CD4-positive, alpha-beta T cell (primary cell): ENCODE results near the gene COG5. TPM values are rescaled to one million over a fixed set of nuclear protein-coding genes. Genes with fewer than 3 reads are reported as not detected.

Source experiments
- ATAC-seq: fragments of 200-7000 bp; cut with Tn5 transposase; one replicate; pipeline ENCODE4 v1.10.0; 2022; ENCODE audit warnings: mild to moderate bottlenecking; ENCODE audit not compliant: poor library complexity
- CTCF ChIA-PET: fragments of 350-600 bp; sonication (Branson Sonifier 250); formaldehyde crosslinking; loops from one replicate; lab custom pipeline; 2021; ENCODE audit warnings: antibody characterized with exemption, inconsistent platforms; lab: Charles Lee
- POLR2A ChIA-PET: fragments of 350-600 bp; sonication (Branson Sonifier 250); formaldehyde crosslinking; loops from one replicate; lab custom pipeline; 2021; ENCODE audit warnings: antibody characterized with exemption, inconsistent platforms; lab: Charles Lee
- DNase-seq, 14 experiments: peaks; one replicate each; pipeline ENCODE4 v3.0.0-alpha.2; 2013 to 2020; ENCODE audit warnings: mixed read lengths in 2 of 14
- H3K27ac ChIP-seq, 2 donors: one replicate each; pipeline versions ENCODE4 v1.5.1 to v1.7.0; 2013; ENCODE audit warnings: low read length in 2 of 2, low read depth in 1 of 2, mild to moderate bottlenecking in 1 of 2
- H3K27me3 ChIP-seq, 2 experiments: 1 replicate in 1 of 2; 2 replicates in 1 of 2; pipeline versions ENCODE4 v1.6.1 to v1.7.0; 2013; ENCODE audit warnings: low read length in 2 of 2, control low read depth in 1 of 2, mild to moderate bottlenecking in 1 of 2, moderate library complexity in 1 of 2; ENCODE audit not compliant: insufficient read depth in 2 of 2, control insufficient read depth in 1 of 2
- H3K36me3 ChIP-seq: one replicate; pipeline ENCODE4 v1.6.1; 2013; ENCODE audit warnings: low read length, control low read depth; ENCODE audit not compliant: insufficient read depth
- H3K4me1 ChIP-seq: one replicate; pipeline ENCODE4 v1.6.1; 2013; ENCODE audit warnings: low read length, control low read depth; ENCODE audit not compliant: insufficient read depth
- H3K4me3 ChIP-seq: one replicate; pipeline ENCODE4 v1.5.1; 2013; ENCODE audit warnings: mild to moderate bottlenecking, low read length, moderate library complexity
- H3K9me3 ChIP-seq, 2 experiments: 1 replicate in 1 of 2; 2 replicates in 1 of 2; pipeline versions ENCODE4 v1.6.1 to v1.7.0; 2013; ENCODE audit warnings: low read length in 2 of 2, mild to moderate bottlenecking in 2 of 2, control low read depth in 1 of 2, moderate library complexity in 1 of 2; ENCODE audit not compliant: control insufficient read depth in 1 of 2, insufficient read depth in 1 of 2
- H3K27ac Mint-ChIP-seq: one replicate; pipeline ENCODE4 v1.8.0; 2020; ENCODE audit warnings: mixed read lengths
- H3K27me3 Mint-ChIP-seq: one replicate; pipeline ENCODE4 v1.8.0; 2021; ENCODE audit warnings: mixed read lengths
- H3K36me3 Mint-ChIP-seq: one replicate; pipeline ENCODE4 v1.8.0; 2021; ENCODE audit warnings: low read depth, mixed read lengths
- H3K4me1 Mint-ChIP-seq: one replicate; pipeline ENCODE4 v1.8.0; 2021; ENCODE audit warnings: low read depth, mixed read lengths
- H3K4me3 Mint-ChIP-seq: one replicate; pipeline ENCODE4 v1.8.0; 2020; ENCODE audit warnings: mild to moderate bottlenecking, mixed read lengths
- H3K9me3 Mint-ChIP-seq: one replicate; pipeline ENCODE4 v1.8.0; 2020; ENCODE audit warnings: mixed read lengths
- CTCF ChIP-seq: fragments of 200-600 bp; IDR thresholded peaks from one replicate; pipeline ENCODE4 v1.8.0; 2022; ENCODE audit warnings: antibody characterized with exemption, mild to moderate bottlenecking
- intact Hi-C, 2 experiments: fragments of 100-400 bp; cut with DNase I in 1 of 2; cut with micrococcal nuclease in 1 of 2; formaldehyde crosslinking; loops; one replicate each; pipeline versions ENCODE4 v1.15.1 to v1.9.0; 2023 to 2025; cut with DNase I, micrococcal nuclease
- total RNA-seq, 174 experiments: library from RNA in 2 of 174; stranded (reverse) in 2 of 174; gene quantifications; one replicate each; pipeline ENCODE4 v1.2.3 and lab custom pipeline; 2021 to 2026

The COG5 gene
- total RNA-seq, 2 experiments from 2014 or later = 43.4 to 44.5 TPM

DNA sequence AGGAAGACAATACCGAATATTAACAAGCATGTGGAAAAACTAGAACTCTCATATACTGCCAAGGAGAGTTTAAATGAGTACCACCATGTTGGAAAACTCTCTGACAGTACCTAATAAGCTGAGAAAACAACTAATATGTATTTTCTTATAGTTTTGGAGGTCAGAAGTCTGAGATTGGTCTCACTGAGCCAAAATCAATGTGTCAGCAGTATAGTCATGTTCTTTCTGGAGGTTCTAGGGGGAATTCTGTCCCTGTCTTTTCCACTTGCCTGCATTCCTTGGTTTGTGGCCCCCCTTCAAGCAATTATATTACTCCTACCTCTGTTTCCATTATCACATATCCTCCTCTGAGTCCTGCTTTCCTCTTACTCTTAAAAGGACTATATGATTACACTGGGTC, 250.4 kb downstream of the COG5 start:
- no peaks in the 10 kb centered on the region for H3K9me3 ChIP-seq
- ATAC-seq (no peak), DNase-seq (no peak)
- CTCF ChIA-PET = no interaction called here
- no peak overlapping the region for H3K4me3 Mint-ChIP-seq
- intact Hi-C loops = no loop called here
- peaks cover 14% of the 10 kb centered on the region for H3K36me3 ChIP-seq
- H3K27me3 Mint-ChIP-seq = no peaks in the 10 kb centered on the region
- no peak overlapping the region for H3K4me3 ChIP-seq
- H3K4me1 ChIP-seq = no peaks in the 10 kb centered on the region
- H3K27me3 ChIP-seq = no peaks in the 10 kb centered on the region
- POLR2A ChIA-PET = no interaction called here
- no peak for TF ChIP-seq CTCF
- peaks cover 45% of the 10 kb centered on the region for H3K36me3 Mint-ChIP-seq
- H3K27ac ChIP-seq = no peak overlapping the region
- H3K27ac Mint-ChIP-seq = no peak overlapping the region
- no peaks in the 10 kb centered on the region for H3K9me3 Mint-ChIP-seq
- H3K4me1 Mint-ChIP-seq = no peaks in the 10 kb centered on the region

DNA sequence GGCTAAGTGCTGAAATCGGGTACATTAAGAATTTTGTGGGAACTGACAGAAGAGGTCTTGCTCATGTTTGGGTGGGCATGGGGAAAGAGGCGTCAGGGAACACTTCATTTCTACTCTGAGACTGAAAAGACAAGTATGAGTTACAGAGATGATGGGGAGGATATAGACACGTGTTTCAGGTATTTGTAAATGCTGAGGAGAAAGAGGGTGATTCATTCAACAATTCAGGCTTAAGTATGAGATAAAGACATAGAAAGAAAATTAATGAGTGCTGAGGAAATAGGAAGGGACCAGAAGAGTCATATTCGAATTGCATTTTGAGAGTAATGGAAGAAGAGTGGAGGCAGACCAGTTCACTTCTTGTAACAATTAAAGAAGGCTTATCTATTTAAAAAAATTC, 251.3 kb downstream of the COG5 start:
- Mint-ChIP-seq H3K27ac (no peak overlapping the region), H3K9me3 (no peaks in the 10 kb centered on the region), H3K36me3 (peaks cover 36% of the 10 kb centered on the region), H3K27me3 (no peaks in the 10 kb centered on the region), H3K4me1 (no peaks in the 10 kb centered on the region), H3K4me3 (no peak overlapping the region)
- DNase-seq (no peak), ATAC-seq (no peak)
- TF ChIP-seq CTCF = no peak
- Histone ChIP-seq H3K4me1 (no peaks in the 10 kb centered on the region), H3K4me3 (no peak overlapping the region), H3K9me3 (no peaks in the 10 kb centered on the region), H3K27ac (no peak overlapping the region), H3K36me3 (peaks cover 14% of the 10 kb centered on the region), H3K27me3 (no peaks in the 10 kb centered on the region)
- intact Hi-C loops = no loop called here
- ChIA-PET POLR2A (no interaction called here), CTCF (interaction anchor here (0.6 kb wide), 1 partner anchor 15 kb away, joined by 4 read pairs; no protein-coding TSS in a partner anchor)

DNA sequence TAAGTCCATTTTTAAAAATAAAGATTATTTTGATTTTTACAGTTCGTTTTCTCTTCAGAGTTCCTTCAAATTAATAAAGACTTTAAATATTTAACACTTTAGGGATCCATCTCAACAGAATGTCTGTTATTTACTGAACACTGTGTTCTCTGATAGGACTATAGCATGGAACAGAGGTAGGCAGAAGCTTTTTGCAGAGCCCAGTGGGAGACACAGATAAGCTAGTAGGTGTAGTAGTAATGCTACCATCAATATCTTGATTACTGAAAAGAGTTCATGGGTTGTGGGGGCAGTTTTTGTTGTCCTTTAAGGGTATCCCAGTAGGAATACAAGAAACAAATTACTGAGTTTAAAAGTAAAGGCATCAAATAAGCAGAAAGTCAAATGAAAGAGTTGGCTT, 254.4 kb downstream of the COG5 start:
- CTCF ChIA-PET = no interaction called here
- H3K9me3 Mint-ChIP-seq = no peaks in the 10 kb centered on the region
- Histone ChIP-seq H3K4me3 (no peak overlapping the region), H3K27me3 (no peaks in the 10 kb centered on the region), H3K27ac (no peak overlapping the region), H3K9me3 (no peaks in the 10 kb centered on the region), H3K4me1 (no peaks in the 10 kb centered on the region), H3K36me3 (peaks cover 11% of the 10 kb centered on the region)
- intact Hi-C loops = no loop called here
- DNase-seq = no peak
- peaks cover 41% of the 10 kb centered on the region for H3K36me3 Mint-ChIP-seq
- no peak overlapping the region for H3K4me3 Mint-ChIP-seq
- no peak for ATAC-seq
- POLR2A ChIA-PET = no interaction called here
- no peak for TF ChIP-seq CTCF
- no peaks in the 10 kb centered on the region for H3K4me1 Mint-ChIP-seq
- H3K27me3 Mint-ChIP-seq = no peaks in the 10 kb centered on the region
- H3K27ac Mint-ChIP-seq = no peak overlapping the region
